H9 (cell line): ENCODE results near the gene SMIM12. TPM values are rescaled to one million over a fixed set of nuclear protein-coding genes. Genes with fewer than 3 reads are reported as not detected.

Source experiments
- DNase-seq: peaks from one replicate; pipeline ENCODE4 v3.0.0-alpha.2; 2017
- H2AFZ ChIP-seq: one replicate; pipeline ENCODE4 v1.6.1; 2013; ENCODE audit warnings: mild to moderate bottlenecking, low read length, control low read depth, moderate library complexity
- H2AK5ac ChIP-seq: 2 replicates; pipeline ENCODE4 v1.6.1; 2013; ENCODE audit warnings: low read length, control low read depth, mixed read lengths; ENCODE audit not compliant: insufficient read length
- H2BK120ac ChIP-seq: one replicate; pipeline ENCODE4 v1.6.1; 2013; ENCODE audit warnings: low read depth, mild to moderate bottlenecking, low read length, control low read depth, inconsistent platforms; ENCODE audit not compliant: poor library complexity, severe bottlenecking
- H2BK12ac ChIP-seq: 2 replicates; pipeline ENCODE4 v1.6.1; 2013; ENCODE audit warnings: low read length, control low read depth, mixed read lengths, low read depth; ENCODE audit not compliant: insufficient read length
- H2BK15ac ChIP-seq: 2 replicates; pipeline ENCODE4 v1.6.1; 2013; ENCODE audit warnings: low read depth, low read length, control low read depth
- H2BK20ac ChIP-seq: one replicate; pipeline ENCODE4 v1.6.1; 2013; ENCODE audit warnings: low read depth, mild to moderate bottlenecking, low read length, control low read depth, inconsistent platforms; ENCODE audit not compliant: poor library complexity, severe bottlenecking
- H2BK5ac ChIP-seq: 2 replicates; pipeline ENCODE4 v1.6.1; 2013; ENCODE audit warnings: low read length, control low read depth, mixed read lengths; ENCODE audit not compliant: insufficient read length
- H3K14ac ChIP-seq: 2 replicates; pipeline ENCODE4 v1.6.1; 2013; ENCODE audit warnings: low read length, control low read depth; ENCODE audit not compliant: insufficient read depth
- H3K18ac ChIP-seq: 2 replicates; pipeline ENCODE4 v1.6.1; 2013; ENCODE audit warnings: low read depth, mild to moderate bottlenecking, mixed read lengths, low read length, control low read depth; ENCODE audit not compliant: insufficient read length
- H3K23ac ChIP-seq: 2 replicates; pipeline ENCODE4 v1.6.1; 2013; ENCODE audit warnings: low read length, control low read depth, mixed read lengths, low read depth; ENCODE audit not compliant: insufficient read length
- H3K23me2 ChIP-seq: 2 replicates; pipeline ENCODE4 v1.6.1; 2013; ENCODE audit warnings: low read depth, mild to moderate bottlenecking, mixed read lengths, low read length, control low read depth; ENCODE audit not compliant: insufficient read length, poor library complexity, severe bottlenecking
- H3K27ac ChIP-seq: 2 replicates; pipeline ENCODE4 v1.5.1; 2013; ENCODE audit warnings: low read length, control low read depth, mixed read lengths, low read depth; ENCODE audit not compliant: insufficient read length
- H3K27me3 ChIP-seq: 2 replicates; pipeline ENCODE4 v1.6.1; 2013; ENCODE audit warnings: low read length, control low read depth, inconsistent platforms; ENCODE audit not compliant: insufficient read depth
- H3K4ac ChIP-seq: 2 replicates; pipeline ENCODE4 v1.6.1; 2013; ENCODE audit warnings: low read depth, mild to moderate bottlenecking, control low read depth, inconsistent platforms, low read length, moderate library complexity
- H3K4me1 ChIP-seq: 2 replicates; pipeline ENCODE4 v1.6.1; 2013; ENCODE audit warnings: low read length, control low read depth, inconsistent platforms; ENCODE audit not compliant: insufficient read depth
- H3K4me2 ChIP-seq: 2 replicates; pipeline ENCODE4 v1.6.1; 2013; ENCODE audit warnings: low read length, control low read depth, mixed read lengths; ENCODE audit not compliant: insufficient read length, insufficient read depth
- H3K56ac ChIP-seq: 2 replicates; pipeline ENCODE4 v1.6.1; 2013; ENCODE audit warnings: low read depth, mild to moderate bottlenecking, mixed read lengths, low read length, control low read depth; ENCODE audit not compliant: insufficient read length
- H3K79me1 ChIP-seq: 2 replicates; pipeline ENCODE4 v1.6.1; 2013; ENCODE audit warnings: low read depth, mild to moderate bottlenecking, moderate library complexity, low read length, control low read depth, inconsistent platforms; ENCODE audit not compliant: insufficient read depth, poor library complexity, severe bottlenecking
- H3K79me2 ChIP-seq: 2 replicates; pipeline ENCODE4 v1.6.1; 2013; ENCODE audit warnings: low read length, control low read depth, inconsistent platforms; ENCODE audit not compliant: insufficient read depth
- H3K9ac ChIP-seq: 2 replicates; pipeline ENCODE4 v1.6.1; 2013; ENCODE audit warnings: low read length, control low read depth, mixed read lengths; ENCODE audit not compliant: insufficient read length; ENCODE audit errors: extremely low read depth
- H3K9me3 ChIP-seq: one replicate; pipeline ENCODE4 v1.6.1; 2013; ENCODE audit warnings: low read depth, low read length, inconsistent platforms; ENCODE audit not compliant: control insufficient read depth
- H3T11ph ChIP-seq: one replicate; pipeline ENCODE4 v1.6.1; 2013; ENCODE audit warnings: mild to moderate bottlenecking, low read length, control low read depth, inconsistent platforms
- H4K20me1 ChIP-seq: one replicate; pipeline ENCODE4 v1.6.1; 2013; ENCODE audit not compliant: control insufficient read depth, insufficient read length, insufficient read depth
- H4K5ac ChIP-seq: 2 replicates; pipeline ENCODE4 v1.6.1; 2013; ENCODE audit warnings: low read depth, mild to moderate bottlenecking, mixed read lengths, low read length, control low read depth; ENCODE audit not compliant: insufficient read length
- H4K8ac ChIP-seq: replicated peaks from 2 replicates; pipeline ENCODE4 v1.6.1; 2013; ENCODE audit warnings: low read length, control low read depth, mixed read lengths, low read depth; ENCODE audit not compliant: insufficient read length
- H4K91ac ChIP-seq: 2 replicates; pipeline ENCODE4 v1.6.1; 2013; ENCODE audit warnings: low read depth, mild to moderate bottlenecking, moderate library complexity, mixed read lengths, low read length, control low read depth; ENCODE audit not compliant: insufficient read length
- H3K27ac Mint-ChIP-seq, 3 experiments: 2 replicates in 2 of 3; 3 replicates in 1 of 3; pipeline ENCODE4 v1.8.0; 2020 to 2021; ENCODE audit warnings: mixed read lengths in 3 of 3, mild to moderate bottlenecking in 1 of 3, moderate library complexity in 1 of 3
- H3K27me3 Mint-ChIP-seq: 2 replicates; pipeline ENCODE4 v1.8.0; 2021; ENCODE audit warnings: low read depth, mild to moderate bottlenecking, moderate library complexity, mixed read lengths
- H3K36me3 Mint-ChIP-seq, 3 experiments: 2 replicates in 2 of 3; 3 replicates in 1 of 3; pipeline ENCODE4 v1.8.0; 2020 to 2021; ENCODE audit warnings: low read depth in 3 of 3, mixed read lengths in 3 of 3; ENCODE audit not compliant: insufficient read depth in 1 of 3
- H3K4me1 Mint-ChIP-seq, 2 experiments: 2 replicates each; pipeline ENCODE4 v1.8.0; 2020; ENCODE audit warnings: mixed read lengths in 2 of 2
- H3K4me3 Mint-ChIP-seq, 2 experiments: 2 replicates in 1 of 2; 3 replicates in 1 of 2; pipeline ENCODE4 v1.8.0; 2020 to 2021; ENCODE audit warnings: mild to moderate bottlenecking in 2 of 2, mixed read lengths in 2 of 2, moderate library complexity in 1 of 2
- H3K9me3 Mint-ChIP-seq, 2 experiments: 2 replicates in 1 of 2; 3 replicates in 1 of 2; pipeline ENCODE4 v1.8.0; 2020; ENCODE audit warnings: mild to moderate bottlenecking in 2 of 2, mixed read lengths in 2 of 2, moderate library complexity in 1 of 2
- whole genome bisulfite sequencing: extraction: QIAGEN DNeasy Blood & Tissue Kit; methylation state at CpG from one replicate; pipeline ENCODE4 v1.1.7; 2013; ENCODE audit warnings: missing lambda C conversion rate, low lambda C conversion rate, mixed read lengths; ENCODE audit not compliant: insufficient read length; ENCODE audit errors: extremely low coverage; 5-methylcytosine and 5-hydroxymethylcytosine counted together
- total RNA-seq: library from RNA; stranded (reverse); gene quantifications from 2 replicates; pipeline ENCODE4 v1.2.1, GENCODE V29; 2021
- TF ChIP-seq, protein P1 (sequence below): fragments of 200-600 bp; sonication (generic); conservative IDR thresholded peaks from 3 replicates; pipeline ENCODE4 v1.8.0; 2021; ENCODE audit warnings: antibody characterized with exemption, mild to moderate bottlenecking

Gene SMIM12
- total RNA-seq, 1 experiment from 2014 or later: 40.9 TPM

- H3K27ac ChIP-seq: no peak overlapping the region
- no peak overlapping the region for H2BK5ac ChIP-seq
- Mint-ChIP-seq H3K27me3 (peaks cover 29% of the 10 kb centered on the region), H3K27ac (no peak overlapping the region), H3K4me3 (no peak overlapping the region), H3K36me3 (no peaks in the 10 kb centered on the region; a peak in 1 of 7 replicates), H3K9me3 (no peaks in the 10 kb centered on the region), H3K4me1 (peaks cover 0 to 2% of the 10 kb centered on the region in 2 experiments; a peak in 2 of 4 replicates)
- no peaks in the 10 kb centered on the region for H3K23me2 ChIP-seq
- H3K9me3 ChIP-seq: no peaks in the 10 kb centered on the region
- no peak overlapping the region for H3K4me2 ChIP-seq
- H4K8ac ChIP-seq: no peak overlapping the region
- H4K20me1 ChIP-seq: no peaks in the 10 kb centered on the region
- no peak overlapping the region for H2BK120ac ChIP-seq
- H4K5ac ChIP-seq: no peak overlapping the region
- no peaks in the 10 kb centered on the region for H3K79me1 ChIP-seq
- no peak for DNase-seq
- TF ChIP-seq, protein P1, sequence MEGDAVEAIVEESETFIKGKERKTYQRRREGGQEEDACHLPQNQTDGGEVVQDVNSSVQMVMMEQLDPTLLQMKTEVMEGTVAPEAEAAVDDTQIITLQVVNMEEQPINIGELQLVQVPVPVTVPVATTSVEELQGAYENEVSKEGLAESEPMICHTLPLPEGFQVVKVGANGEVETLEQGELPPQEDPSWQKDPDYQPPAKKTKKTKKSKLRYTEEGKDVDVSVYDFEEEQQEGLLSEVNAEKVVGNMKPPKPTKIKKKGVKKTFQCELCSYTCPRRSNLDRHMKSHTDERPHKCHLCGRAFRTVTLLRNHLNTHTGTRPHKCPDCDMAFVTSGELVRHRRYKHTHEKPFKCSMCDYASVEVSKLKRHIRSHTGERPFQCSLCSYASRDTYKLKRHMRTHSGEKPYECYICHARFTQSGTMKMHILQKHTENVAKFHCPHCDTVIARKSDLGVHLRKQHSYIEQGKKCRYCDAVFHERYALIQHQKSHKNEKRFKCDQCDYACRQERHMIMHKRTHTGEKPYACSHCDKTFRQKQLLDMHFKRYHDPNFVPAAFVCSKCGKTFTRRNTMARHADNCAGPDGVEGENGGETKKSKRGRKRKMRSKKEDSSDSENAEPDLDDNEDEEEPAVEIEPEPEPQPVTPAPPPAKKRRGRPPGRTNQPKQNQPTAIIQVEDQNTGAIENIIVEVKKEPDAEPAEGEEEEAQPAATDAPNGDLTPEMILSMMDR: no peak
- H2AK5ac ChIP-seq: no peak overlapping the region
- no peak overlapping the region for H3K4ac ChIP-seq
- WGBS: no CpG with 5 or more reads among the region's 4 CpGs
- H2BK12ac ChIP-seq: no peak overlapping the region
- H3K79me2 ChIP-seq: no peaks in the 10 kb centered on the region
- H4K91ac ChIP-seq: no peak overlapping the region
- H2BK15ac ChIP-seq: no peak overlapping the region
- H3K14ac ChIP-seq: no peak overlapping the region
- no peak overlapping the region for H3T11ph ChIP-seq
- H3K27me3 ChIP-seq: no peaks in the 10 kb centered on the region
- H3K9ac ChIP-seq: no peak overlapping the region
- H3K56ac ChIP-seq: no peak overlapping the region
- no peak overlapping the region for H2AFZ ChIP-seq
- H3K18ac ChIP-seq: no peak overlapping the region
- no peaks in the 10 kb centered on the region for H3K4me1 ChIP-seq
- no peak overlapping the region for H2BK20ac ChIP-seq
- no peak overlapping the region for H3K23ac ChIP-seq
Measured at GRCh38 chr1:34872133-34872503, 12.6 kb upstream of the SMIM12 start.
